Prostate gland (tissue), 2 donors: ENCODE results near the gene PHF8.

Source experiments
- CTCF ChIP-seq, 4 experiments: fragments of 200-600 bp in 2 of 4; fragments of 450-650 bp in 2 of 4; sonication (generic) in 2 of 4; IDR thresholded peaks; 1 replicate in 3 of 4; 2 replicates in 1 of 4; pipeline ENCODE4 v1.5.1; 2016 to 2019; ENCODE audit warnings: antibody characterized with exemption in 4 of 4, mild to moderate bottlenecking in 2 of 4, moderate library complexity in 2 of 4
- POLR2A ChIP-seq: fragments of 450-650 bp; IDR thresholded peaks from one replicate; pipeline ENCODE4 v1.6.1; 2016; ENCODE audit warnings: antibody characterized with exemption, mild to moderate bottlenecking
- POLR2AphosphoS5 ChIP-seq: sonication (generic); formaldehyde crosslinking; IDR thresholded peaks from one replicate; pipeline ENCODE4 v1.6.1; 2017; ENCODE audit warnings: antibody characterized with exemption

- TF ChIP-seq CTCF (IDR thresholded peaks at IDR 0.05) (no peak), POLR2A (no peak), POLR2AphosphoS5 (no peak)
Measured at GRCh38 chrX:53926030-53926429, 118.2 kb downstream of the PHF8 start.
